Mucosa of rectum (tissue), 2 donors: ENCODE results near the gene ASTN2.
A peak's percentile ranks its signal among the peaks of the same experiment; 100 is the strongest.
"Not testable (repeated sequence)": the region's sequence is repeated elsewhere in the genome, so short reads cannot be mapped to it uniquely, and the experiment has no call there.

ENCODE experiments used
- H3K27ac ChIP-seq, 2 donors: one replicate each; pipeline ENCODE4 v1.7.0; 2013; ENCODE audit warnings: inconsistent platforms in 2 of 2, low read depth in 2 of 2, low read length in 2 of 2
- H3K27me3 ChIP-seq, 2 donors: one replicate each; pipeline ENCODE4 v1.7.0; 2013; ENCODE audit warnings: low read length in 2 of 2; ENCODE audit not compliant: control insufficient read depth in 2 of 2, insufficient read depth in 2 of 2
- H3K36me3 ChIP-seq, 2 donors: one replicate each; pipeline ENCODE4 v1.7.0; 2013; ENCODE audit warnings: low read length in 2 of 2; ENCODE audit not compliant: control insufficient read depth in 2 of 2, insufficient read depth in 2 of 2
- H3K4me1 ChIP-seq, 2 donors: one replicate each; pipeline ENCODE4 v1.7.0; 2013; ENCODE audit warnings: low read length in 2 of 2, mild to moderate bottlenecking in 1 of 2; ENCODE audit not compliant: control insufficient read depth in 2 of 2, insufficient read depth in 2 of 2
- H3K4me3 ChIP-seq, 2 donors: one replicate each; pipeline ENCODE4 v1.7.0; 2013; ENCODE audit warnings: low read length in 2 of 2
- H3K9ac ChIP-seq, 2 donors: one replicate each; pipeline ENCODE4 v1.7.0; 2013; ENCODE audit warnings: low read length in 2 of 2, low read depth in 1 of 2, mild to moderate bottlenecking in 1 of 2
- H3K9me3 ChIP-seq, 2 donors: one replicate each; pipeline ENCODE4 v1.7.0; 2013; ENCODE audit warnings: low read length in 2 of 2; ENCODE audit not compliant: control insufficient read depth in 2 of 2
- donor health status: healthy.
- donor health status: Normal muscosa, but diverticular disease.

The ASTN2 gene

DNA sequence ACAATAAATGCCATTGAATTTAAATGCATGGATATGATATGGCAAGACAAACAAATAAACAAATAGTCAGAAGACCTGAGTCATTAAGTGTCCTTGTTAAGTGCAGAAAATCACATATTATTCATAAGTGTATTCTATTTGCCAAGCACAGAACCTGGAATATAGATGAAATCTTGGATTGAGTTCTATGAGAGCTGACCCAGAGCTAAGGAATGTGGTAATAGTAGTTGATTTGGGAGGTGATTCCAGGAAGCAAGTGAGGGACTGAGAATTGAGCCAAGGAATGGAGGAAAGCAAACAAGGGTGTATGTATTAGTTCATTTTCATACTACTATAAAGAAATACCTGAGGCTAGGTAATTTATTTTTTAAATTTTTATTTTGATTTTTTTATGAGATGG, 518.9 kb downstream of the ASTN2 start:
- Histone ChIP-seq H3K9ac (no peak overlapping the region), H3K27me3 (no peaks in the 10 kb centered on the region), H3K4me3 (no peak overlapping the region), H3K27ac (no peak overlapping the region), H3K36me3 (no peaks in the 10 kb centered on the region), H3K9me3 (no peaks in the 10 kb centered on the region), H3K4me1 (no peaks in the 10 kb centered on the region)

DNA sequence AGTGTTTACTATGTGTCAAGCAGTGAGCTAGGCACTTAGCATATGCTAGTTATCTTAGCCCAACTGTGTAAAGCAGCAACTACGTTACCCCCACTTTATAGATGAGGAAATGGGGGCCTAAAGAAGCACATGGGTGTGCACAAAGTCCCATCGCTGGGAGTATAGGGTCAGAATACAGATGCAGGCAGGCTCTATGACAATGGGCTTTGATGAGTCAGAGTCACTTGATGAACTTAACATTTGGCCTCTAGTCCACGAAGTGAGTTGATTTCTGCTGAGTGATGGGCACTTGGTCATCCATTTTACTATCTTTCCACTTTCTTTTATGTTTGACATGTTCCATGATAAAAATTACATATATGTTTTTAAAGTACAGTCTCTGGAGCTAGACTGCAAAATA, 523.4 kb downstream of the ASTN2 start:
- no peaks in the 10 kb centered on the region for H3K4me1 ChIP-seq
- no peaks in the 10 kb centered on the region for H3K9me3 ChIP-seq
- H3K27me3 ChIP-seq, result no peaks in the 10 kb centered on the region
- H3K9ac ChIP-seq, result no peak overlapping the region
- no peak overlapping the region for H3K4me3 ChIP-seq
- no peak overlapping the region for H3K27ac ChIP-seq
- no peaks in the 10 kb centered on the region for H3K36me3 ChIP-seq

DNA sequence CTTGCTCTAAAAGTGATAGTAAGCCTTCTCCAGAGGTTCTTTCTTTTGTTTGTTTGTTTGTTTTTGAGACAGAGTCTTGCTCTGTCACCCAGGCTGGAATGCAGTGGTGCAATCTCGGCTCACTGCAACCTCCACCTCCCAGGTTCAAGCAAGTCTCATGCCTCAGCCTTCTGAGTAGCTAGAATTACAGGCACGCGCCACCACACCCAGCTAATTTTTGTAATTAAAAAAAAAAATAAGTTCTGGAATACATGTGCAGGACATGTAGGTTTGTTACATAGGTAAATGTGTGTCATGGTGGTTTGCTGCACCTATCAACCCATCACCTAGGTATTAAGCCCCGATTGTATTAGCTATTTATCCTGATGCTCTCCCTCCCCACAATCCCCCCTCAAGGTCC, 526.4 kb downstream of the ASTN2 start:
- H3K36me3 ChIP-seq, H3K9ac ChIP-seq, H3K27me3 ChIP-seq, H3K4me3 ChIP-seq, H3K27ac ChIP-seq, H3K4me1 ChIP-seq, H3K9me3 ChIP-seq: not testable (repeated sequence)

DNA sequence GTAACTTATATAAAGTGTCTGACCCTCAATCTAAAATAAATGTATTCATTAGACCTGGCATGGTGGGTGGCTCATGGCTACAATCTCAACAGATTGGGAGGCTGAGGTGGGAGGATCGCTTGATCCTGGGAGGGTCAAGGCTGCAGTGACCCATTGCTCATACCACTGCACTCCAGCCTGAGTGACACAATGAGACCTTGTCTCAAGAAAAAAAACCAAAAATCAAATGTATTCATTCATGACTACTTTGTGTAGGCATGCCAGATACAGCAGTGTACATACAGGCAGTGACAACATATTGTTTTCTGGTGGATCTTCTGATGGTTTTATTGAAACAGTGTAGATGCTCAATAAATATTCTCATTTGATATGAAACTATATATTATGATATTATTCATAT, 526.8 kb downstream of the ASTN2 start:
- Histone ChIP-seq H3K36me3 (no peaks in the 10 kb centered on the region), H3K27me3 (no peaks in the 10 kb centered on the region), H3K4me1 (no peaks in the 10 kb centered on the region), H3K4me3 (no peak overlapping the region), H3K9me3 (no peaks in the 10 kb centered on the region), H3K9ac (no peak overlapping the region), H3K27ac (no peak overlapping the region)

DNA sequence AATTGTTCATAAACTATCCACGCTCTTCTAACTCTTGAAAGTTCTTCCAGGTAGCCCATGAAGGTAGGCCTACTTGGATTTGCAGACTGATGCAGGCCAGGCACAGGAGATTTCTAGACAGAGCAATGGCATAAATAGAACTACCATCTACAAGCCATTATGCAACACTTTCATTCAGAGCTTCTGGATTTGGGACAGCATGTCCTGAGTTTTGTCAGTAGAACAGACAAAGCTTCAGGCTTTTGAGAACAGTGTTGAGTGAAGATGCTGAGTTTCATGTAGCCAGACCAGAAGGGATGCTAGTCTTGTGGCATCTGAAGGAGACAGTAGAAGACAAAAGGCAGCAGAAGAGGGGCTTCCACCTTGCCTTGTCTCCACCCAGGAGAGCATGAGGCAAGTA, 531.2 kb downstream of the ASTN2 start:
- Histone ChIP-seq H3K36me3 (no peaks in the 10 kb centered on the region), H3K27ac (no peak overlapping the region), H3K9ac (no peak overlapping the region), H3K4me3 (no peak overlapping the region), H3K27me3 (no peaks in the 10 kb centered on the region), H3K4me1 (no peaks in the 10 kb centered on the region), H3K9me3 (no peaks in the 10 kb centered on the region)

DNA sequence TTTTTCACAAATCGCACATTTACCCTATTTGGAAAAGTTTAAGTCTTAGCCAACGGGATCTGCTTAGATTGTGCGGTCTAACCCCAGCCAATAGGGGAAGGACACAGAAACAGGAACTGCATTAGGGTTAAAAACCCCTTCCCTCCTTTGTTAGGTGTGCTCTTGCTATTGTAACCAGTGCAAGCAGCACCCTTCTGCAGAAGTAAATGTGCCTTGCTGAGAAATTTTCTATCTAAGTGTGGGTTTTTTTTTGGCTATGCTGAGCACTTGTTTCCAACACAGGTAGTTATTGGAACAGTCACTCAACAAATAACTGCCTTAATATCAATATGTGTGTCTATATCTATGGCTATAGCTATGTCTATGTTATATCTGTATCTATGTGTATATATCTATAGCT, 537.8 kb downstream of the ASTN2 start:
- Histone ChIP-seq H3K4me3 (no peak overlapping the region), H3K27me3 (no peaks in the 10 kb centered on the region), H3K27ac (no peak overlapping the region), H3K9me3 (peaks cover 6 to 10% of the 10 kb centered on the region in 2 donors), H3K9ac (no peak overlapping the region), H3K36me3 (no peaks in the 10 kb centered on the region), H3K4me1 (peaks cover 4% of the 10 kb centered on the region in 2 donors)

DNA sequence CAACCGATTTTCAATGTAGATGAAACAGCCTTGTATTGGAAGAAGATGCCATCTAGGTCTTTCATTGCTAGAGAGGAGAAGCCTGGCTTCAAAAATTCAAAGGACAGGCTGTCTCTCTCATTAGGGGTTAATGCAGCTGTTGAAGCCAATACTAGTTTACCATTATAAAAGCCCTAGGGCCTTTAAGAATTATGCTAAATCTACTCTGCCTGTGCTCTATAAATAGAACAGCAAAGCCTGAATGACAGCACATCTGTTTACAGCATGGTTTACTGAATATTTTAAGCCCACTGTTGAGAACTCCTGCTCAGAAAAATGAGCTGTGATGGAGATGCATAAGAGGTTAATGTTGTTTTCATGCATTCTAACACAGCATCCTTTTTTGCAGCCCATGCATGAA, 539.3 kb downstream of the ASTN2 start:
- Histone ChIP-seq H3K9ac (no peak overlapping the region), H3K4me1 (peaks cover 4% of the 10 kb centered on the region in 2 donors), H3K27me3 (no peaks in the 10 kb centered on the region), H3K36me3 (no peaks in the 10 kb centered on the region), H3K9me3 (peaks cover 6 to 10% of the 10 kb centered on the region in 2 donors), H3K27ac (no peak overlapping the region), H3K4me3 (no peak overlapping the region)

DNA sequence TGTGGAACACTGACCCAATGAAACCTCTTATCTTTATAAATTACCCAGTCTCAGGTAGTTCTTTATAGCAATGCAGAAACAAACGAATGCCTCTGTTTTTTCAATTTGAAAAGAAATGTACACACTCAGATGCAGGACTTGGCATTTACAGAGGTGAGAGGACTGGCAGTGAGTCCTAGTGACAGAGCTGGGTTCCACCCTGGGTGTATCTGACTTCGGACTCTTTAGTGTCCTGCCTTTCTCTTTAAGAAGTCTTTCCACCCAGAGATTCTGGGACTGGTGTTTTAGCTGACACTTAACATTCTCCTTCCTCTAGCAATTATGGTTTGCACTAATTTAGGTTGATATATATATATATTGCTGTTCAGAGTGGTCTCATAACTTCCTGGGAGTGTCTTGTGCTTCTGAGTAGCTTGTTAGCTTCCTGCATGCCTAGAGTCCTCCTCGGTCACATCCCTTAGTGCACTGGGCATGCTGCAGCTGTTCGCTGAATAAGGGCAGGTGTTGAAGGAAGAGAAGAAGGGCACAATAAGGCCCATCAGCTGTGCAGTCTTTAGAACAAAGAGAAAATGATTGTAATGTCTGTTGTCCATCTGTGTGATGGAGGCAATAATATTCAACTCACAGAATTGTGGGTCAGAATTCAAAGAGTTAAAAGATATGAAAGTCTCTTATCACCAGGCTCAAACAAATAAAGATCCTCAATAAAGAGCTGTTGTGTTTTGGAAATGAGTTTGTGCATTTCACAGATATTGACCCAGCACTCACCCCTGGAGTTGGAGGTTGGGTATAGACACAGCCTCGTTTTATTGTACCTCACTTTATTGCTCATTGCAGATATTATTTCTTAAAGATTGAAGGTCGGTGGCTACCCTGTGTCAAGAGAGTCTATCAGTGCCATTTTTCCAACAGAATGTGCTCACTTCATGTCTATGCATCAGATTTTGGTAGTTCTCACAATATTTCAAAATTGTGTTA, 540.6 kb downstream of the ASTN2 start:
- peak overlapping the region in 1 of 2 donors; percentile 14 for H3K27ac ChIP-seq
- no peaks in the 10 kb centered on the region for H3K27me3 ChIP-seq
- no peak overlapping the region for H3K9ac ChIP-seq
- H3K9me3 ChIP-seq, result peaks cover 6 to 10% of the 10 kb centered on the region in 2 donors
- no peaks in the 10 kb centered on the region for H3K36me3 ChIP-seq
- H3K4me1 ChIP-seq, result peaks cover 4% of the 10 kb centered on the region in 2 donors
- peak overlapping the region in 1 of 2 donors; percentile 20 for H3K4me3 ChIP-seq

DNA sequence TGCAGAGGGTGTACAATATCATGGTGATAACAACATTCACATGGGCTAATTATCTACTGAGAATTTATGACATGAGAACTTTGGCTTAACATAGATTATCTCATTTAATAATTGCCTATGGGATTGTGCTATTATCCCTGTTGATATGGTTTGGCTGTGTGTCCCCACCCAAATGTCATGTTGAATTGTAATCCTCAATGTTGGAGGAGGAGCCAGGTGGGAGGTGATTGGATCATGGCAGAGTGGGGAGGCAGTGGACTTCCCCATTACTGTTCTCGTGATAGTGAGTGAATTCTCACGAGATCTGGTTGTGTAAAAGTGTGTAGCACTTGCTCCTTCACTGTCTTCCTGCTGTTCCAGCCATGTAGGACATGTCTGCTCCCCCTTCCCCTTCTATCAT, 541.4 kb downstream of the ASTN2 start:
- H3K36me3 ChIP-seq, result no peaks in the 10 kb centered on the region
- no peak overlapping the region for H3K27ac ChIP-seq
- H3K9ac ChIP-seq, result no peak overlapping the region
- no peaks in the 10 kb centered on the region for H3K27me3 ChIP-seq
- H3K4me1 ChIP-seq, result peaks cover 4% of the 10 kb centered on the region in 2 donors
- H3K4me3 ChIP-seq, result peak overlapping the region in 1 of 2 donors; percentile 20
- H3K9me3 ChIP-seq, result peaks cover 6 to 10% of the 10 kb centered on the region in 2 donors

DNA sequence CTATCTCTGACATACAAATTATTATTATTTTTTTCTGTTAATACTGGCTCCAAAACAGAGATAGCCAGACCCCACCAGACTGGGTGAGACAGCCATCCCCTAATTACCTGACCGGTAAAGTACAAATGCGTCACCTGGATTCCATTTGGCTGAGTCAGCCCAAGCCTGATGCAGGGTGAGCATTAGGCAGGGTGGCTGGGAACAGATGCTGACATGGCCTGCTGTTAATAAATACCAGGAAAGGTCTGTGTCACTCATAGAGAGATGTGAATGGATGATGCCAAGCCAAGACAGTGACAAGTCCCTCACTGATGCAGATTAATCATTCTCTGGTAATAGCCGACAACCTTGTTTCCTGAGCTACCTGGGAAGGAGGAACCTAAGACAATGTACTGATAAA, 544.3 kb downstream of the ASTN2 start:
- Histone ChIP-seq H3K4me1 (peaks cover 4% of the 10 kb centered on the region in 2 donors), H3K9ac (no peak overlapping the region), H3K4me3 (no peak overlapping the region), H3K27me3 (no peaks in the 10 kb centered on the region), H3K9me3 (no peaks in the 10 kb centered on the region), H3K27ac (no peak overlapping the region), H3K36me3 (no peaks in the 10 kb centered on the region)
